Coronary artery (tissue), 2 donors: ENCODE data around the gene SMAD3.

Source experiments
- DNase-seq: peaks from one replicate; pipeline ENCODE4 v3.0.0-alpha.2; 2017; ENCODE audit warnings: low spot score
- H3K27ac ChIP-seq, 2 donors: fragments of 200-600 bp; sonication (generic); one replicate each; pipeline ENCODE4 v1.5.1; 2016 to 2019
- H3K4me3 ChIP-seq: fragments of 200-600 bp; sonication (generic); 2 replicates; pipeline ENCODE4 v1.5.1; 2016; ENCODE audit warnings: mild to moderate bottlenecking, moderate library complexity
- CTCF ChIP-seq: fragments of 200-600 bp; sonication (generic); IDR thresholded peaks from one replicate; pipeline ENCODE4 v1.5.1; 2019; ENCODE audit warnings: antibody characterized with exemption

Gene SMAD3

GRCh38 chr15:67114846-67115585 is 49.6 kb downstream of the SMAD3 start:
- H3K27ac ChIP-seq = peak overlapping the region; percentile 40 to 44
- TF ChIP-seq CTCF = no peak
- DNase-seq = no peak
- H3K4me3 ChIP-seq = no peak overlapping the region

GRCh38 chr15:67115586-67115969 is 50.2 kb downstream of the SMAD3 start:
- no peak for TF ChIP-seq CTCF
- DNase-seq = no peak
- Histone ChIP-seq H3K4me3 (no peak overlapping the region), H3K27ac (peak overlapping the region; percentile 40 to 44)

- Histone ChIP-seq H3K4me3 (no peak overlapping the region), H3K27ac (peak overlapping the region in 1 of 2 donors; percentile 11)
- DNase-seq = no peak
- no peak for TF ChIP-seq CTCF
Measured at GRCh38 chr15:67116742-67117141, 51.3 kb downstream of the SMAD3 start.

DNA sequence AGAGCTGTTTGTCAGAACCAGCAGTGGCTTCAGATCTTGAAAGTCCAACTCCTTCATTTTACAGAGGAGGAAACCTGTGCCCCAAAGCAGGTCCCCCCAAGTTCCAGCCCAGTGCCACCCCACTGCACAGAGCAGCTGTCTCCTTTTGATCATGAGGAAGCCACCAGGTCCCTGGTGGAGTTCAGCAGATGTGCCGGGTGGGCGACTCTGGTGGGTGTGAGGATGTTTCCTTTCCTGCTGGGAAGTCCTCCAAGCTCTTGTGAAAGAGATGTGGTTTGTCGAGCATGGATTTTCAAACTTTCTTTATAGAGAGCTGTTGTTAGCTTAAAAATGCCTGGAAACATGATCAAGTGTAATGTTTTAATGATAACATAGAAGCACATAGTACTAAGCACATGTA is 52.0 kb downstream of the SMAD3 start:
- Histone ChIP-seq H3K4me3 (no peak overlapping the region), H3K27ac (peak overlapping the region in 1 of 2 donors; percentile 43)
- no peak for TF ChIP-seq CTCF
- DNase-seq = no peak

GRCh38 chr15:67118808-67119207 is 53.4 kb downstream of the SMAD3 start:
- Histone ChIP-seq H3K27ac (no peak overlapping the region), H3K4me3 (no peak overlapping the region)
- TF ChIP-seq CTCF = no peak
- DNase-seq = no peak

DNA sequence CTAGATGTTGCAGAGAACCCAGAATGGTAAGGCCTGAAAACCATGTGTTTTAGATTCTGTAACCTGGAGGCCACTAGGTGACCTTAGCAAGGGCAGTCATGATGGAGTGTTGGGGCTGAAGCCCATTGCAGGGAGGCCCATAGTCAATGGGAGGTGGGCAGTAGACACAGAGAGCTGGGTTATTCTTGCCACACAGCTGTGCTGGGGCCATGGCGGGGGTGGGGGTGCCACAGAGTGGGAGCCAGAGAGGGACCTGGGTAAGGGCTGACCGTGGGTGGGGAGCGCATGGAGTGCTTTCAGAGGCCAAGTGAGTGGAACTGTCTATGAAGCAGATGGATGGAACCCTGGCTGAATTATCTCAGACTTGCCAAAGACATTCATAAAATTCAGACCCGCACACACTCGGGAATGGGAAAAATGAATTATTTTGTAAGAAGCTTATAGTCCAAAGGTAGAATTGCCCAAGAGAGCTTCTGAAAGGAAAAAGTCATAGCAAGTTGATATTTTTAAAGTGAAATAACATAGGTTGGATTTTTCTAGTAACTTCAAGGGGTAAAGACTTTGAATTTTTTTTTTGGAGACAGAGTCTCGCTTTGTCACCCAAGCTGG is 53.9 kb downstream of the SMAD3 start:
- H3K27ac ChIP-seq = peak overlapping the region; percentile 82 to 96
- no peak for TF ChIP-seq CTCF
- H3K4me3 ChIP-seq = no peak overlapping the region
- no peak for DNase-seq
